Caki2 (cell line): ENCODE measurements around the gene UBE2I. TPM values are rescaled to one million over a fixed set of nuclear protein-coding genes. Genes with fewer than 3 reads are reported as not detected.
"Not testable (repeated sequence)": the region's sequence is repeated elsewhere in the genome, so short reads cannot be mapped to it uniquely, and the experiment has no call there.

Experiments
- DNase-seq: peaks from one replicate; pipeline ENCODE4 v3.0.0-alpha.2; 2015; ENCODE audit warnings: low read depth
- in situ Hi-C: cut with HindIII; loops from 2 replicates; pipeline ENCODE4 v1.10.0; 2016; ENCODE audit warnings: low sequenced_read_pairs, low pct_unique_long_range_greater_than_20kb, mixed read lengths
- total RNA-seq: library from RNA; depleted of rRNA; stranded (reverse); fragments of >200 nt; shearing (Covaris generic); gene quantifications from 2 replicates; pipeline ENCODE4 v1.2.3, GENCODE V29; 2014; ENCODE audit warnings: low replicate concordance

The UBE2I gene
- total RNA-seq, 1 experiment from 2014 or later = 294 TPM

DNA sequence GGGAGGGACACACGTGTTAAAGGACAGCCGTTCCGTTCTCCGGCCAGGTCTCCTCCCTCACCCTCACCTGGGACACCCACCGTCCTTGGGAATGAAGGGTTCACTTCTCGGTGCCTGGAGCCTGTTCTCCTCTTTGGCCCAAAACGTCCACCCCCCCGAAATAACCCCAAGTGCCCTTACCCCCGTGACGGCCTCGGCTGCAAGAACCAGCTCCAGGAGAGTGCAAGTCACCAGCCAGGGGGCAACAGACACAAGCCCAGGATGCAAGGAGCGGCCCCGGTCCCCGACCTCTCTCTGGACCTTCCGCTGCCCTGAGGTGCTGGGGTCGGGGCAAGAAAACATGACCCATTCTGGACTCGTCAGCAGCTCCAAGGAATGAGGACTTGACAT is 20.0 kb upstream of the UBE2I start:
- DNase-seq = no peak
- in situ Hi-C loops = no loop called here

DNA sequence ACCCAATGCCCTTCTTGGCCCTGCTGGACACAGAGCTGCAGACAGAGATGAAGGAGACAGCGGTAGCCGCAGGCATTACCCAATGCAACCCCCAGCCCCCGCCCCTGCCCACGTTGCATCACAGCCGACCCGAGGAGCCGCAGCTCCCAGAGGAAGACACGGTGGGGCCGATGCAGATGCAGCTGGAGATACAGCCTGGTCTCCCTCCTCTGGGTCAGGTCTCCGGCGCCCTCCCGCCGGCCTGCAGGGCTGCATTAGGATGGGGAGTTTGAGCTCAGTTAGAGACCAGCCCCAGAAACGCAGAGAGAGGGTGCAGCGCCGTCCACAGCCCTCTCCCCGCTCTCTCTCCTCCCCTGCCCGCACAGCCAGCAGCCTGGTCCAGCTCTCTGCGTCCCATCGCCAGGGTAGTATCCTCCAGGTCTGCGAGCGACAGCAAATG is 19.4 kb upstream of the UBE2I start:
- DNase-seq = no peak
- in situ Hi-C loops = no loop called here

- in situ Hi-C loops = no loop called here
- DNase-seq = no peak
Measured at GRCh38 chr16:1290860-1291575, 18.4 kb upstream of the UBE2I start.

- in situ Hi-C loops = no loop called here
- no peak for DNase-seq
Measured at GRCh38 chr16:1291576-1291974, 17.9 kb upstream of the UBE2I start.

DNA sequence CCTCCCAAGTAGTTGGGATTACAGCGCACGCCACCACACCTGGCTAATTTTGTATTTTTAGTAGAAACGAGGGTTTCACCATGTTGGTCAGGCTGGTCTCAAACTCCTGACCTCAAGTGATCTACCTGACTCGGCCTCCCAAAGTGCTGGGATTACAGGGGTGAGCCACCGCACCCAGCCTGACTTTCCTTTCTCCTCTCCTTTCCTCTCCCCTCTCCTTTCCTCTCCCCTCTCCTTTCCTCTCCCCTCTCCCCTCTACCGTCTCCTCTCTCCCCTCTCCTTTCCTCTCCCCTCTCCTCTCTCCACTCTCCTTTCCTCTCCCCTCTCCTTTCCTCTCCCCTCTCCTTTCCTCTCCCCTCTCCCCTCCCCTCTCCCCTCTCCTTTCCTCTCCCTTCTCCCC is 17.2 kb upstream of the UBE2I start:
- DNase-seq, in situ Hi-C loops: not testable (repeated sequence)

- in situ Hi-C loops = not testable (repeated sequence)
Measured at GRCh38 chr16:1292808-1293207, 16.6 kb upstream of the UBE2I start.

DNA sequence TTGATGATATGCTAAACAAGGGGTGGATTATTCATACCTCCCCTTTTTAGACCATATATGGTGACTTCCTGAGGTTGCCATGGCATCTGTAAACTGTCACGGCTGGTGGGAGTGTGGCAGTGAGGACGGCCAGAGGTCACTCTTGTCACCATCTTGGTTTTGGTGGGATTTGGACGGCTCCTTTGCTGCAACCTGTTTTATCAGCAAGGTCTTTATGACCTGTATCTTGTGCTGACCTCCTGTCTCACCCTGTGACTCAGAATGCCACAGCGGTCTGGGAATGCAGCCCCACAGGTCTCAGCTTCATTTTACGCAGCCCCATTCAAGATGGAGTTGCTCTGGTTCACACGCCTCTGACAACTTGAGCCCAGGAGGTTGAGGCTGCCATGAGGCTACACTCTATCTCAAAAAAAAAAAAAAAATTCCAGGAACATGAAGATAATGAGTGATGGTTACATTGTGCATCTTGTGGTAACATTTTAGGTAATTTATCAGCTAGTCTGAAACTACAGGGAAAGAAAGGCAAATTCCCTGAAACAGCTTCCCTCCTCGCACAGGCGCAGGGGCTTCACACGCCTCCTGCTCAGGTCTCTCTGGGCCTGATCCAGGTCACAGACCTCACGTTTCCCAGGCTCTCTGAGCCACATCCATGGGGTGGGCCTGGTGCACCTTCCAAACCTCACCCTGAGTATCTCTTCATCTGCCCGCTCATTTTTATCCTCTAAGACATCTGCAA is 15.3 kb upstream of the UBE2I start:
- peak; percentile 33 for DNase-seq
- in situ Hi-C loops = no loop called here

More at GRCh38 chr16:1292808-1293207, 16.6 kb upstream of the UBE2I start:
- not testable (repeated sequence) for DNase-seq

DNA sequence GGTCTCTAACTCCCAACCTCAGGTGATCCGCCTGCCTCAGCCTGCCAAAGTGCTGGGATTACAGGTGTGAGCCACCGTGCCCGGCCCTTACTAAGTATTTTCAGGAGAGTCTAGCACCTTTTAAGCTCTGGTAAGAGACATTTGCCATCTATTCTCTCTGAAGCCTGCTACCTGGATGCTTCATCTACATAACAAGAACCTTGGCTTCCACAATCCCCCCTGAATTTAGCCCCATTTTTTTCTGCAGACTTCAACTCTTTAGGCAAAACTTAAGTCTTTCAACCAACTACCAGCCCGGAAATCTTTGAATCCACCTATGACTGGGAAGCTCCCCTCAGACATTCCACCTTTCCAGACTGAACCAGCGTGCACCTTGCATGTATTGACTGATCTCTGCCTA is 14.0 kb upstream of the UBE2I start:
- in situ Hi-C loops = no loop called here
- DNase-seq = no peak

- DNase-seq, in situ Hi-C loops: not testable (repeated sequence)
Measured at GRCh38 chr16:1296688-1297017, 12.8 kb upstream of the UBE2I start.

DNA sequence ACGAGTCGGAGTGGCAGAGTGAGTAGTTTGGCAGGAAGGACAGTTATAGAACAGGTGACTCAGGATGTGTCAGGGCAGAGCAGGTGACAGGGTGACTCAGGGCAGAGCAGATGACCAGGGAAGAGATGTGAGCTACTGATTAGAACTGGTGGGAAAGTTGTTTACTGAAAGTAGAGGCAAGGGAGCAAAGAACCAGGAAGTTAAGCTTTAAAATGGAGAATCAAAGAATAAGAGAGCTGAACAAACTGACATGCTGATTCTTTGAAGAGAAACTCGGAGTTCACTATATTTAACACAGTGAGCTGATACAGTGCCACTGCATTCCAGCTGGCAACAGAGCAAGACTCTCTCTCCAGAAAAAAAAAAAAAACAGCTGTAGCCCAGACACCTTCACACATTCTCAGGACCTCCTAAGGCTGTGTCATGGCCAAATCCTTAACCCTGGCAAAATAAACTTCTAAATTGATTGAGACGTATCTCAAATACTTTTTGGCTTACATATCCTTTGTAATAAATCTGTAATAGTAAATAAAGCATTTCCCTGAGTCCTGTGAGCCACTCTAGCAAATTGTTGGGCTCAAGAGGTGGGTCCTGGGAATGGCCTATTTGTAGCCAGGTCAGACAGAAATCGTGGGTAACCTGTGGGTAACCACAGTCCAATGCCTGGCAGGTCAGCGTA is 12.3 kb upstream of the UBE2I start:
- in situ Hi-C loops = no loop called here

DNA sequence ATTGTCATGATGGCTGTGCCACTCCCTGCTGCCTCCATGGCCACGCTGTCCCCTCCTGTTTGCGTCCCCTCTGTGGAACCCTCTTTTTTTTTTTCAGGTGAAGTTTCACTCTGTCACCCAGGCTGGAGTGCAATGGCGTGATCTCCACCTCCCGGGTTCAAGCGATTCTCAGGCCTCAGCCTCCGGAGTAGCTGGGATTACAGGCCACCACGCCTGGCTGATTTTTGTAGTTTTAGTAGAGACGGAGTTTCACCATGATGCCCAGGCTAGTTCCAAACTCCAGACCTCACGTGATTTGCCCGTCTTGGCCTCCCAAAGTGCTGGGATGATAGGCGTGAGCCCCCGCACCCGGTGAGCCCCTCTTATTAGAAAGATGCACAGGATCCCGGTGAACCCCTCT is 11.0 kb upstream of the UBE2I start:
- in situ Hi-C loops = no loop called here
- no peak for DNase-seq

More for the DNA sequence above, 12.3 kb upstream of the UBE2I start:
- peak; percentile 98 for DNase-seq

DNA sequence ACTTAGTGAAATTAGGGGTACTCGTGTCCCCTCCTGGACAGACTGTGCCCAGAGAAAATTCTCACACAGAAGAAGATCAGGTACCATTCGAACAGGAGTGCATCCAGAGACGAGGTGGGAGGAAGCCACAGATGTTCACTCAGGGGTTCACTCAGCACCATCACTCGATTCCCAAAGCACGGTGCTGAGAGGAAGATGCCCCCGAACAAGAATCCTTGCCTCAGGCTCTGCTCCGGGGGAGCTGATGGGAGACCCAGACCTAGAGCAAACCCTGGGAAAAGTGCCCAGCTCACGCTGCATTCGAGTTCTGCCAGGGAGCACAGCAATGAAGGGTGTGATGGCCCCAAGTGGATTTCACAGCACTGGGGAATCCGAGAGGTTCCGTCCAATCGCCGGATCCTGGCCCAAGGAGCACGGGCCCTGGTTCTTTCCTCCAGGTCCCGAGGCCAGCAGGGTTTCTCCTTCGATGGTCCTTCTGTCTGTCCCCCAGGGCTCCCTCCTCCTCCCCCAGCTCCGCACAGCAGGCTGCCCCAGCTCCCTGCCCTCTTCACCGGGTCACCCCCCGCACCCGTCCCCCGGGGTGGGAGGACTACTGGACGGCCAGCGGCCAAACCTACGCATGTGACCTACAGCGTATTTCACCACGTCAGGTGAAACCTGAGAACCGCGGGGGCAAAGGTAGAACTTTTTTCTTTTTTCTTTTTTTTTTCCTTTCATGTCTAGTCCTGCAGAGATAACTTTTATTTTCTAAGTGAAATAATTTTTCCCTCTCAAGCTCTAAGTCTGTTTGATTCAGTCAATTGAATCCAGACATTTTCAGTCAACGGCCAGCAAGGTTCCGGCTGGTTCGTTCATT is 10.2 kb upstream of the UBE2I start:
- in situ Hi-C loops = no loop called here
- DNase-seq = peak; percentile 73

DNA sequence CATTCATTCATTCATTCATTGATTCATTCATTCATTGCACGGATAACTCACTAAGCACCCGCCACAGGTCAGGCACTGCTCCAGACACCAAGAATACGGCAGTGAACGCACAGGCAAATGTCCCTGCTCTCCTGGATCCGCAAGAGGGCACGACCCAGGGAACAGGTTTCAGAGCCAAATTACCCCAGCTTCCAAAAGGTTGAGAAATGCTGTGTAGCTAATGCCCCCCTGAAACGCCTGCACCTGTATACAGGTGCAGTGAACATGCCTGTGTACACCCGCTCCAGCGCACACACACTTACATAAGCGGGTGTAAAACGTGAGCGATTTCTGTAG is 9.6 kb upstream of the UBE2I start:
- no peak for DNase-seq
- in situ Hi-C loops = no loop called here

GRCh38 chr16:1300664-1301476 is 8.6 kb upstream of the UBE2I start:
- in situ Hi-C loops = no loop called here

DNA sequence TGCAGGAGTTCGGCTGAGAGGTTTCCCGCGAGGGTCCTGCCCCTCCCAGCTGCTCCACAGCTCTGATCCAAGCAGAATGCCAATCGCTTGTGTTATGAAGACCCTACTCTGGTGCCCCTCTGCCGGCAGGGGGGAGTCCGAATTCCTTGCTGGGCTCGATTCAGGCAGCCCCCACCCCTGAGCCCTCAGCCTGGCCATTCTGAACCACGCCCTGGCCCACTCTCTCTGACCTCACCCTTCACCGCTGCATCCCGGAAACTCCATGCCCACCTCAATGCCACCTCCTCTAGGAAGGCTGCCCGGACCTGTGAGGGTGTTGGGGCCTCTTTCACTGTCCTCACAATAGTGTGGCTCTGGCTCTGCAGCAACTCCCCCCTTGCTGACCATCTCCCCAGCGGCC is 7.9 kb upstream of the UBE2I start:
- DNase-seq = no peak
- in situ Hi-C loops = no loop called here

More at GRCh38 chr16:1300664-1301476, 8.6 kb upstream of the UBE2I start:
- peak; percentile 58 for DNase-seq

- in situ Hi-C loops = no loop called here
- DNase-seq = no peak
Measured at GRCh38 chr16:1305823-1306222, 3.6 kb upstream of the UBE2I start.

DNA sequence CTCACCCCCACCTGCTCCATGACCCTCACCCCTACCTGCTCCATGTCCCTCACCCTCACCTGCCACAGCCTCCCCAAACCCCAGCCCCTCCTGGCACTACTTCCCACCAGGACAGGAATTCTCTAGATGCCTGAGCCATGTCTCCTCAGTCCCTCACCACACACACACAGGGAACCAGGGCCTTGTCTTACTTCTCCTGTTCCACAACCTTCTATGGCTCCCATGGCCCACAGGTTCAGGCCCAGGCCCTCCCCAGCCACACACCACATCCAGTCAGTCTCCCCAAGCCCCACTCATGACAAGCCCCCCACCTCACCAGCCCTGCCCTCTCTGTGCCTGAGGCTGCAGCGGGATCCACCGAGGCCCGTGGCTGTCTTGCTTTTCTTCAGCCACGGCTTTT is 3.1 kb upstream of the UBE2I start:
- DNase-seq = no peak
- in situ Hi-C loops = no loop called here
